ENCODE results near the gene NLRP4. TPM values are rescaled to one million over a fixed set of nuclear protein-coding genes. Genes with fewer than 3 reads are reported as not detected.

NLRP4 gene
- total RNA-seq, 6 experiments from 2014 or later: not detected

DNA sequence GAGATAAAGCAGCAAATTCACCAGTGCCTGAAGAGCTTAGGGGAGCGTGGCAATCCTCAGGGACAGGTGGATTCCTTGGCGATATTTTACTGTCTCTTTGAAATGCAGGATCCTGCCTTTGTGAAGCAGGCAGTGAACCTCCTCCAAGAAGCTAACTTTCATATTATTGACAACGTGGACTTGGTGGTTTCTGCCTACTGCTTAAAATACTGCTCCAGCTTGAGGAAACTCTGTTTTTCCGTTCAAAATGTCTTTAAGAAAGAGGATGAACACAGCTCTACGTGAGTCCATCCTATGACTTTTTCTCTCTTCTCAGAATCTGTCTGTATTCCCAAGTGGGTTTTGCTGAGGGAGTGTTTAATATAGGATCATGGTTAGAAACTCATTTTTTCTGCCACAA, 22.6 kb downstream of the NLRP4 start:
- no peak overlapping the region for H3K27ac ChIP-seq
- no peaks in the 10 kb centered on the region for H3K36me3 ChIP-seq
- no peaks in the 10 kb centered on the region for H3K4me1 ChIP-seq
- no peak overlapping the region for H3K4me3 ChIP-seq
- ATAC-seq (no peak), DNase-seq (no peak)
- no peaks in the 10 kb centered on the region for H3K27me3 ChIP-seq
- TF ChIP-seq POLR2A (IDR thresholded peaks at IDR 0.05) (no peak), CTCF (IDR thresholded peaks at IDR 0.05) (no peak)
- WGBS (ENCODE audit: insufficient coverage, low coverage, low lambda C conversion rate, missing lambda C conversion rate): 47% methylated on average over 5 of the region's 5 CpGs
- intact Hi-C loops (cut with DNase I): no loop called here
- no peaks in the 10 kb centered on the region for H3K9me3 ChIP-seq

DNA sequence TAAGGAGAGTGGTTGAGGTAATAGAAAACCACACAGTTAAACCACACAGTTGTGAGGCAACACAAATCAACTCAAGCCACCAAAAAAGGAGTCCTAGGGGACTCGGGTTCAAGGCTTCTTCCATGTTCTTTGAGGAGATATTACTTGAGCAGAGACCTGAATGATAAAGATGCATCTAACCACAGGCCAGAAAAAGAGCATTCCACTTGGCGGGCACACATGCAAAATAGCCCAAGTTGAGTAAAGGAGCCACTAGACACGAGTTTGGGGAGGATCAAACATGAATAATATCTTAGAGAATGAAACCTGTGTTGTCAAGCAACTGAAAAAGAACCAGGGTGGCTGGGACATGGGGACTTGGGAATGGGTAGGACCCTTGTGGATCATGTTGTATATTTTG, 30.2 kb downstream of the NLRP4 start:
- 35% methylated on average over 3 of the region's 3 CpGs for WGBS (ENCODE audit: insufficient coverage, low coverage, low lambda C conversion rate, missing lambda C conversion rate)
- TF ChIP-seq POLR2A (IDR thresholded peaks at IDR 0.05) (no peak), CTCF (IDR thresholded peaks at IDR 0.05) (no peak)
- no peaks in the 10 kb centered on the region for H3K27me3 ChIP-seq
- H3K36me3 ChIP-seq: no peaks in the 10 kb centered on the region
- H3K4me3 ChIP-seq: no peak overlapping the region
- no peaks in the 10 kb centered on the region for H3K4me1 ChIP-seq
- no peaks in the 10 kb centered on the region for H3K9me3 ChIP-seq
- DNase-seq (no peak), ATAC-seq (no peak)
- H3K27ac ChIP-seq: no peak overlapping the region
- intact Hi-C loops (cut with DNase I): no loop called here

- no peak for ATAC-seq
- Histone ChIP-seq H3K9me3 (no peaks in the 10 kb centered on the region), H3K27ac (no peak overlapping the region), H3K36me3 (no peaks in the 10 kb centered on the region), H3K4me3 (no peak overlapping the region), H3K4me1 (no peaks in the 10 kb centered on the region), H3K27me3 (no peaks in the 10 kb centered on the region)
- WGBS (ENCODE audit: insufficient coverage, low coverage, low lambda C conversion rate, missing lambda C conversion rate): 88% methylated on average over 5 of the region's 7 CpGs
- no peak for DNase-seq
- no peak for TF ChIP-seq POLR2A (IDR thresholded peaks at IDR 0.05)
- no peak for TF ChIP-seq CTCF (IDR thresholded peaks at IDR 0.05)
- intact Hi-C loops (cut with DNase I): no loop called here
Measured at GRCh38 chr19:55867101-55867500, 30.8 kb downstream of the NLRP4 start.

DNA sequence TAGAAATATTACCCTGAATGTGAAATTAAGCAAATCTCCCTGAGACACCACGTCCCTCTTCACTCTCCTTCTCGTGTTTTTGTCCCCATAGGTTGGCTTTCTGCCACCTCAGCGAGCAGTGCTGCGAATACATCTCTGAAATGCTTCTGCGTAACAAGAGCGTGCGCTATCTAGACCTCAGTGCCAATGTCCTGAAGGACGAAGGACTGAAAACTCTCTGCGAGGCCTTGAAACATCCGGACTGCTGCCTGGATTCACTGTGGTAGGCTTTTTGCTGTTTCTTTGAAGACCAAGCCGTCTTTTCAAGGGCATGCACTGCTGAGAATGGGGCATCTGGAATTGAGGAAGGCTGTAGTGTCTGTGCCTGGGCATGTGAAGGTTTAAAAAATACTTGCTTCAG, 34.4 kb downstream of the NLRP4 start:
- no peaks in the 10 kb centered on the region for H3K4me1 ChIP-seq
- no peak overlapping the region for H3K4me3 ChIP-seq
- H3K36me3 ChIP-seq: no peaks in the 10 kb centered on the region
- H3K27ac ChIP-seq: no peak overlapping the region
- DNase-seq (no peak), ATAC-seq (no peak)
- no peak for TF ChIP-seq POLR2A (IDR thresholded peaks at IDR 0.05)
- TF ChIP-seq CTCF (IDR thresholded peaks at IDR 0.05): no peak
- intact Hi-C loops (cut with DNase I): no loop called here
- no peaks in the 10 kb centered on the region for H3K27me3 ChIP-seq
- 77% methylated on average over 11 of the region's 11 CpGs for WGBS (ENCODE audit: insufficient coverage, low coverage, low lambda C conversion rate, missing lambda C conversion rate)
- no peaks in the 10 kb centered on the region for H3K9me3 ChIP-seq

DNA sequence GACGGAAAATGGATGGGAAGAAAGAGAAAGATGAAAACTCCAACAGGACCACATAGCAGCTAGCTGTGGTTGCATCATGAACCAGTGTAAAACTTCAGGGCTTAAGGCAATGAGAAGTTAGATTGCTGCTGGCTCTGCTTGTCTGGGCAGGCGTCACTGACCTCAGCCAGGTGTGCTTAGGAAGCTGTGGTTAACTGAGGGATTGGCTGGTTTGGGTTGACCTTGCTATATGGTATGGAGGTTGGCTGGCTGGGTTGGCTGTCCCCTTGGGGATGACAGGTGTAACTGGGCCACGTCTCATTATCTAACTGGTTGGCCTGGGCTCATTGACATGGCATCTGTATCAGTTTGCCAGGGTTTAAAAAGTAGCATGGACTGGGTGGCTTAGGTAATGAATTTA, 40.9 kb downstream of the NLRP4 start:
- Histone ChIP-seq H3K27ac (no peak overlapping the region), H3K9me3 (no peaks in the 10 kb centered on the region), H3K4me3 (no peak overlapping the region), H3K27me3 (no peaks in the 10 kb centered on the region), H3K4me1 (no peaks in the 10 kb centered on the region), H3K36me3 (no peaks in the 10 kb centered on the region)
- ATAC-seq (no peak), DNase-seq (no peak)
- WGBS (ENCODE audit: insufficient coverage, low coverage, low lambda C conversion rate, missing lambda C conversion rate): 40% methylated on average over 1 of the region's 3 CpGs
- no peak for TF ChIP-seq POLR2A (IDR thresholded peaks at IDR 0.05)
- TF ChIP-seq CTCF (IDR thresholded peaks at IDR 0.05): no peak
- intact Hi-C loops (cut with DNase I): no loop called here

Data from right lobe of liver (tissue), 6 donors.